Parathyroid adenoma (tissue), 2 donors: Measurements from ENCODE around the gene PPP3R1.

Experiments used
- H2AFZ ChIP-seq: fragments of 300-600 bp; sonication (generic); one replicate; pipeline ENCODE4 v1.7.0; 2017; ENCODE audit warnings: antibody characterized with exemption, mild to moderate bottlenecking
- H3K27ac ChIP-seq: fragments of 300-600 bp; sonication (generic); one replicate; pipeline ENCODE4 v1.7.0; 2017
- H3K27me3 ChIP-seq: fragments of 300-600 bp; sonication (generic); one replicate; pipeline ENCODE4 v1.7.0; 2017; ENCODE audit warnings: low read length; ENCODE audit not compliant: control insufficient read depth, insufficient read depth
- H3K36me3 ChIP-seq: fragments of 300-600 bp; sonication (generic); one replicate; pipeline ENCODE4 v1.7.0; 2017; ENCODE audit warnings: low read length; ENCODE audit not compliant: control insufficient read depth, insufficient read depth
- H3K4me1 ChIP-seq: fragments of 300-600 bp; sonication (generic); one replicate; pipeline ENCODE4 v1.7.0; 2017; ENCODE audit warnings: control low read depth
- H3K4me2 ChIP-seq: fragments of 300-600 bp; sonication (generic); one replicate; pipeline ENCODE4 v1.7.0; 2017; ENCODE audit warnings: low read length
- H3K4me3 ChIP-seq: fragments of 300-600 bp; sonication (generic); one replicate; pipeline ENCODE4 v1.7.0; 2017; ENCODE audit warnings: low read depth, low read length
- H3K79me2 ChIP-seq: fragments of 300-600 bp; sonication (generic); one replicate; pipeline ENCODE4 v1.7.0; 2017; ENCODE audit warnings: control low read depth
- H3K9ac ChIP-seq: fragments of 300-600 bp; sonication (generic); one replicate; pipeline ENCODE4 v1.7.0; 2017; ENCODE audit warnings: mild to moderate bottlenecking
- H3K9me3 ChIP-seq: fragments of 300-600 bp; sonication (generic); one replicate; pipeline ENCODE4 v1.7.0; 2017; ENCODE audit warnings: low read length; ENCODE audit not compliant: control insufficient read depth
- CTCF ChIP-seq: fragments of 300-600 bp; sonication (generic); IDR thresholded peaks from one replicate; pipeline ENCODE4 v1.7.0; 2017; ENCODE audit warnings: antibody characterized with exemption, mild to moderate bottlenecking
- donor health status: primary hyperparathyroidism.

Gene PPP3R1

GRCh38 chr2:68236103-68236734, 16.1 kb downstream of the PPP3R1 start:
- Histone ChIP-seq H3K4me2 (no peak overlapping the region), H3K36me3 (no peaks in the 10 kb centered on the region), H3K9me3 (no peaks in the 10 kb centered on the region), H3K4me1 (peaks cover 20% of the 10 kb centered on the region), H2AFZ (no peak overlapping the region), H3K27ac (no peak overlapping the region), H3K4me3 (no peak overlapping the region), H3K9ac (no peak overlapping the region), H3K27me3 (no peaks in the 10 kb centered on the region), H3K79me2 (peaks cover 57% of the 10 kb centered on the region)
- no peak for TF ChIP-seq CTCF

DNA sequence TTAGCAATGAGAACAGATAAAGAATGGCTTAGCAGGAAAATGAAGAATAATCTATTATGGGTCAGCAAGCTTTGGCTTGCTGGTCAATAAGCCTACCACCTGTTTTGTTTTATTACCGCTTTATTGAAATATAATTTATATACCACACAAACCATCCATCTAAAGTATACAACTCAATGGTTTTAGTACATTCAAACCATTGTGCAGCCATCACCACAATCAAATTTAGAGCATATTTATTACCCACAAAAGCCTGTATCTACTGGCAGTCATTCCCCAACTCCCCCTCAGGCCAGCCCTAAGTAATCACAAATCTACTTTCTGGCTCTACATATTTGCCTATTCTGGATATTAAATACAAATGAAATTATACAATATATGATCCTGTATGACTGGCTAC, 17.2 kb downstream of the PPP3R1 start:
- peaks cover 51% of the 10 kb centered on the region for H3K79me2 ChIP-seq
- H3K4me1 ChIP-seq, result peaks cover 27% of the 10 kb centered on the region
- H3K4me3 ChIP-seq, result no peak overlapping the region
- no peak overlapping the region for H2AFZ ChIP-seq
- H3K27me3 ChIP-seq, result no peaks in the 10 kb centered on the region
- no peaks in the 10 kb centered on the region for H3K36me3 ChIP-seq
- no peak overlapping the region for H3K27ac ChIP-seq
- TF ChIP-seq CTCF, result no peak
- no peak overlapping the region for H3K4me2 ChIP-seq
- no peak overlapping the region for H3K9ac ChIP-seq
- H3K9me3 ChIP-seq, result no peaks in the 10 kb centered on the region

DNA sequence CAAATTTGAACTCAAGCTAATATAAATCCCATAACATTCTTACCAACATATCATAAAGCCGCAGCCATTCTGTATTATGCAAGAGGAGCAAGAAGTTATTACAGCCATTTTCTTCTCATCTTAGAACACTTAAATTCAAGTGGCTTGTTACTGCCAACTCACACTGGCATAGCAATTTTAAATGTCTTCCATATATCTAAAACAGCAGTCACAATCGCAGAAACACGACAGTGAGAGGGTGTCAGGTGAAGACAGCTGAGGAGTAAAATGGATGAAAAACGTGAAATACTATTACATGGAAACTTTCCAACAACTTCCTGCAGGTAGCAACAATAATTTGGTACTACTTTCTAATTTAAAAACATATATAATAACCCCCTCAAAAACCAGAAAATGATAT, 17.9 kb downstream of the PPP3R1 start:
- no peaks in the 10 kb centered on the region for H3K36me3 ChIP-seq
- H2AFZ ChIP-seq, result no peak overlapping the region
- peaks cover 27% of the 10 kb centered on the region for H3K4me1 ChIP-seq
- H3K79me2 ChIP-seq, result peaks cover 49% of the 10 kb centered on the region
- H3K4me3 ChIP-seq, result no peak overlapping the region
- H3K9ac ChIP-seq, result no peak overlapping the region
- no peaks in the 10 kb centered on the region for H3K27me3 ChIP-seq
- no peaks in the 10 kb centered on the region for H3K9me3 ChIP-seq
- no peak overlapping the region for H3K4me2 ChIP-seq
- H3K27ac ChIP-seq, result no peak overlapping the region
- TF ChIP-seq CTCF, result no peak

DNA sequence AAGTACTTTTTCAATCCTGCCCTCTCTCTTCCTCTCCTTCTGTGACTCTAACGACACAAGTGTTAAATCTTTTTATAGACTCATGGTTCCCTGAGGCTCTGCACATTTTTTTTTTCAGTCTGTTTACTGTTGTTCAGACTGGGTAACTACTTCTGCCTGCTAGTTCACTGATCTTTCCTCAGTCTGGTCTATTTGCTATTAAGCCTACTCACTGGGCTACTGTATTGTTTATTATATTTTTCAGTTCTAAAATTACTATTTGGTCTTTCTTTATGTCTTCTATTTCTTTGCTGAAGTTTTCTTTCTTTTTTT, 21.3 kb downstream of the PPP3R1 start:
- Histone ChIP-seq H3K9ac (no peak overlapping the region), H3K27me3 (no peaks in the 10 kb centered on the region), H3K36me3 (no peaks in the 10 kb centered on the region), H3K4me2 (no peak overlapping the region), H3K4me1 (peaks cover 10% of the 10 kb centered on the region), H3K27ac (no peak overlapping the region), H3K9me3 (no peaks in the 10 kb centered on the region), H2AFZ (no peak overlapping the region), H3K79me2 (peaks cover 38% of the 10 kb centered on the region), H3K4me3 (no peak overlapping the region)
- no peak for TF ChIP-seq CTCF
